Kidney (tissue), 14 donors: ENCODE results near the gene LGMN. TPM values are rescaled to one million over a fixed set of nuclear protein-coding genes. Genes with fewer than 3 reads are reported as not detected.

Source experiments
- DNase-seq, 5 donors: peaks; one replicate each; pipeline ENCODE4 v3.0.0-alpha.2; 2013 to 2020
- FAIRE-seq: peaks from 2 replicates; lab custom pipeline; 2012; peaks lifted over from hg19 to GRCh38; lab: Jason Lieb, UNC
- H3K27ac ChIP-seq, 2 donors: one replicate each; pipeline ENCODE4 v1.7.0; 2013; ENCODE audit warnings: low read depth in 2 of 2, low read length in 2 of 2, inconsistent platforms in 1 of 2
- H3K27me3 ChIP-seq: one replicate; pipeline ENCODE4 v1.7.1; 2013; ENCODE audit warnings: low read length, inconsistent platforms; ENCODE audit not compliant: control insufficient read depth, insufficient read depth
- H3K36me3 ChIP-seq, 3 donors: one replicate each; pipeline versions ENCODE4 v1.7.0 to v1.7.1; 2013; ENCODE audit warnings: low read length in 3 of 3, control low read depth in 1 of 3, inconsistent platforms in 1 of 3; ENCODE audit not compliant: insufficient read depth in 3 of 3, control insufficient read depth in 2 of 3
- H3K4me1 ChIP-seq, 3 donors: one replicate each; pipeline versions ENCODE4 v1.7.0 to v1.7.1; 2013; ENCODE audit warnings: low read length in 3 of 3, inconsistent platforms in 1 of 3, low read depth in 1 of 3; ENCODE audit not compliant: control insufficient read depth in 2 of 3, insufficient read depth in 2 of 3
- H3K4me3 ChIP-seq, 3 donors: one replicate each; pipeline versions ENCODE4 v1.7.0 to v1.8.1; 2013; ENCODE audit warnings: low read length in 3 of 3, control low read depth in 1 of 3, inconsistent platforms in 1 of 3
- H3K9ac ChIP-seq, 3 donors: one replicate each; pipeline versions ENCODE4 v1.7.0 to v1.7.1; 2013; ENCODE audit warnings: low read length in 3 of 3, control low read depth in 1 of 3, inconsistent platforms in 1 of 3
- H3K9me3 ChIP-seq, 3 donors: one replicate each; pipeline versions ENCODE4 v1.7.0 to v1.7.1; 2013; ENCODE audit warnings: low read length in 3 of 3, control low read depth in 1 of 3, inconsistent platforms in 1 of 3; ENCODE audit not compliant: control insufficient read depth in 2 of 3, insufficient read depth in 1 of 3
- CTCF ChIP-seq: IDR thresholded peaks from 3 replicates; pipeline ENCODE4 v1.5.1; 2012; ENCODE audit warnings: mild to moderate bottlenecking, moderate library complexity, borderline replicate concordance; ENCODE audit not compliant: insufficient read depth; ENCODE audit errors: extremely low read depth
- intact Hi-C: fragments of 100-400 bp; cut with DNase I; formaldehyde crosslinking; loops from one replicate; pipeline ENCODE4 v1.11.1; 2022
- polyA plus RNA-seq: library from polyadenylated mRNA; stranded (reverse); fragments of 350-450 nt; fragmentation: Illumina TruSeq; extraction: RNeasy Lipid Tissue Mini Kit (QIAGEN cat#74804); gene quantifications from one replicate; pipeline ENCODE4 v1.2.3, GENCODE V29; 2014; ENCODE audit warnings: low read depth, low replicate concordance; ENCODE audit not compliant: insufficient read depth
- total RNA-seq: library from RNA; stranded (reverse); fragmentation: NEBNext Ultra II Directional; extraction: Animal tissue kit (Norgen Biotek cat#: 25700); gene quantifications from one replicate; pipeline ENCODE4 v1.2.1, GENCODE V29; 2021
- donor health status: control.
- donor health status: control.
- donor health status: control.
- donor health status: control.
- donor health status: control.
- donor health status: DM: yes; HTN: yes; CAD: no.
- donor health status: Normal renal cell carcinoma (clear cell type).

LGMN gene
- total and polyA plus RNA-seq, 2 donors from 2014 or later: 66.3 to 200 TPM

GRCh38 chr14:92744198-92744597, 4.2 kb downstream of the LGMN start:
- Histone ChIP-seq H3K9ac (no peak overlapping the region), H3K4me1 (peaks cover 0 to 4% (median 0%) of the 10 kb centered on the region in 3 donors), H3K27ac (no peak overlapping the region), H3K36me3 (peaks cover 0 to 8% (median 0%) of the 10 kb centered on the region in 3 donors), H3K9me3 (no peaks in the 10 kb centered on the region), H3K27me3 (no peaks in the 10 kb centered on the region), H3K4me3 (no peak overlapping the region)
- DNase-seq (no peak), FAIRE-seq (no peak)
- TF ChIP-seq CTCF: no peak
- intact Hi-C loops: no loop called here

- H3K9ac ChIP-seq: no peak overlapping the region
- H3K27ac ChIP-seq: no peak overlapping the region
- intact Hi-C loops: no loop called here
- H3K36me3 ChIP-seq: peaks cover 0 to 8% (median 0%) of the 10 kb centered on the region in 3 donors
- FAIRE-seq (no peak), DNase-seq (no peak)
- H3K4me1 ChIP-seq: peaks cover 0 to 13% (median 3%) of the 10 kb centered on the region in 3 donors
- H3K27me3 ChIP-seq: no peaks in the 10 kb centered on the region
- H3K4me3 ChIP-seq: no peak overlapping the region
- no peak for TF ChIP-seq CTCF
- H3K9me3 ChIP-seq: no peaks in the 10 kb centered on the region
Observed at GRCh38 chr14:92740440-92740839, 8.0 kb downstream of the LGMN start.

GRCh38 chr14:92737619-92738188, 10.7 kb downstream of the LGMN start:
- intact Hi-C loops: no loop called here

More at GRCh38 chr14:92737619-92738188, 10.7 kb downstream of the LGMN start:
- peaks cover 0 to 13% (median 3%) of the 10 kb centered on the region in 3 donors for H3K4me1 ChIP-seq
- no peak overlapping the region for H3K9ac ChIP-seq
- H3K27ac ChIP-seq: no peak overlapping the region
- peaks cover 0 to 7% (median 0%) of the 10 kb centered on the region in 3 donors for H3K36me3 ChIP-seq
- no peak overlapping the region for H3K4me3 ChIP-seq
- no peaks in the 10 kb centered on the region for H3K9me3 ChIP-seq
- FAIRE-seq (no peak), DNase-seq (no peak)
- no peaks in the 10 kb centered on the region for H3K27me3 ChIP-seq
- TF ChIP-seq CTCF: no peak
